Mucosa of rectum (tissue), 2 donors: ENCODE measurements around the gene WDCP.

Experiments
- H3K27ac ChIP-seq, 2 donors: one replicate each; pipeline ENCODE4 v1.7.0; 2013; ENCODE audit warnings: inconsistent platforms in 2 of 2, low read depth in 2 of 2, low read length in 2 of 2
- H3K27me3 ChIP-seq, 2 donors: one replicate each; pipeline ENCODE4 v1.7.0; 2013; ENCODE audit warnings: low read length in 2 of 2; ENCODE audit not compliant: control insufficient read depth in 2 of 2, insufficient read depth in 2 of 2
- H3K36me3 ChIP-seq, 2 donors: one replicate each; pipeline ENCODE4 v1.7.0; 2013; ENCODE audit warnings: low read length in 2 of 2; ENCODE audit not compliant: control insufficient read depth in 2 of 2, insufficient read depth in 2 of 2
- H3K4me1 ChIP-seq, 2 donors: one replicate each; pipeline ENCODE4 v1.7.0; 2013; ENCODE audit warnings: low read length in 2 of 2, mild to moderate bottlenecking in 1 of 2; ENCODE audit not compliant: control insufficient read depth in 2 of 2, insufficient read depth in 2 of 2
- H3K4me3 ChIP-seq, 2 donors: one replicate each; pipeline ENCODE4 v1.7.0; 2013; ENCODE audit warnings: low read length in 2 of 2
- H3K9ac ChIP-seq, 2 donors: one replicate each; pipeline ENCODE4 v1.7.0; 2013; ENCODE audit warnings: low read length in 2 of 2, low read depth in 1 of 2, mild to moderate bottlenecking in 1 of 2
- H3K9me3 ChIP-seq, 2 donors: one replicate each; pipeline ENCODE4 v1.7.0; 2013; ENCODE audit warnings: low read length in 2 of 2; ENCODE audit not compliant: control insufficient read depth in 2 of 2
- donor health status: healthy.
- donor health status: Normal muscosa, but diverticular disease.

Gene WDCP

DNA sequence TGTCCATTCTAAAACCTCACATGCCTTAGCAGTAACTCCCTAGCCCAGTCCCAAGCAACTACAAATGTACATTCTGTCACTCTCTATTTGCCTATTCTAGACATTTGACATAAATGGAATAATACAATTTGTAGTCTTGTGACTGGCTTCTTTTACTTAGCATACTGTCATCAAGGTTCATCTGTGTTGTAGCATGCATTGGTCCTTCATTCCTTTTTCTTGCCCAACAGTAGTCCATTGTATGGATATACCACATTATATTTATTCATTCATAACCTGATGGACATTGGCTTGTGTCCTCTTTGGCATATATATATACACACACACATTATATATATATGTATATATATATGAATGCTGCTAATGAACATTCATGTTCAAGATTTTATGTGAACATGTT is 39.5 kb downstream of the WDCP start:
- Histone ChIP-seq H3K4me1 (peaks cover 4 to 6% of the 10 kb centered on the region in 2 donors), H3K27me3 (peaks cover 21 to 30% of the 10 kb centered on the region in 2 donors), H3K27ac (no peak overlapping the region)

DNA sequence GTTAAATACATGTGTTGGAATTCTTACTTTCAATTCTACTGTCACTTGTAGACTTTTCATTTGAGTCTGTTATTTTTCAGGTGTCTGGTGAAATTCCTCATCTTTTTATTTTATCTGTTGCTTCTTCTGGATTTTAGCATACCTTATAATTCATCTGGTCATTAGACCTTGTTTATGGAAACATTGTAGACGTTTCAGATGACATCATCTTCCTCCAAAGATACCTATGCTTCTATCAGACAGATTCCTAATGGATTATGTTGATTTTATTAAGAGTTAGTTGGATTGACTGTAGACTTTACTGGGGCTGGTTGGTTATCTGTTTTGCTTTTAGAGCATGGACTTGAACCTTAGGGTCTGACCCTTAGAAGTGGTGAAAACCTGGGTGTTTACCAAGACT is 52.6 kb downstream of the WDCP start:
- Histone ChIP-seq H3K27ac (no peak overlapping the region), H3K27me3 (no peaks in the 10 kb centered on the region), H3K9me3 (no peaks in the 10 kb centered on the region), H3K4me3 (no peak overlapping the region), H3K4me1 (no peaks in the 10 kb centered on the region), H3K36me3 (peaks cover 2 to 3% of the 10 kb centered on the region in 2 donors), H3K9ac (no peak overlapping the region)

More for the DNA sequence above, 39.5 kb downstream of the WDCP start:
- Histone ChIP-seq H3K36me3 (no peaks in the 10 kb centered on the region), H3K9ac (no peak overlapping the region), H3K9me3 (no peaks in the 10 kb centered on the region), H3K4me3 (no peak overlapping the region)

DNA sequence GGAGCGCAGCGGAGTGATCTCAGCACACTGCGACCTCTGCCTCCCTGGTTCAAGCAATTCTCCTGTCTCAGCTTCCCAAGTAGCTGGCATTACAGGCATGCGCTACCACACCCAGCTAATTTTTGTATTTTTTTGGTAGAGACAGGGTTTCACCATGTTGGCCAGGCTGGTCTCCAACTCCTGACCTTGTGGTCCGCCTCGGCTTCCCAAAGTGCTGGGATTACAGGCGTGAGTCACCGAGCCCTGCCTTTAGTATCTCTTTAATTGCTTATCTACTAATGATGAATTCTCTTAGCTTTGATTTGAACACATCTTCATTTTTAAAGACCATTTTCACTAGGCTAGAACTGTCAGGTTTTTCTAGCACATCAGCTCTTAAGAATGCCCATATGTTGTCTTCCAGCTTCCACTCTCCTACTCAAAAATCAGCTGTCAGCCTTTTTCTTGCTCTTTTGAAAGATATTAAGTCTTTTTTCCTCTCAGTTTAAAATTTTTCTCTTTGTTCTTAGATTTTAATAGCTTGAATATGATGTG is 53.4 kb downstream of the WDCP start:
- Histone ChIP-seq H3K4me3 (no peak overlapping the region), H3K9ac (no peak overlapping the region), H3K27me3 (no peaks in the 10 kb centered on the region), H3K4me1 (no peaks in the 10 kb centered on the region), H3K27ac (no peak overlapping the region), H3K36me3 (peaks cover 2 to 3% of the 10 kb centered on the region in 2 donors), H3K9me3 (no peaks in the 10 kb centered on the region)

DNA sequence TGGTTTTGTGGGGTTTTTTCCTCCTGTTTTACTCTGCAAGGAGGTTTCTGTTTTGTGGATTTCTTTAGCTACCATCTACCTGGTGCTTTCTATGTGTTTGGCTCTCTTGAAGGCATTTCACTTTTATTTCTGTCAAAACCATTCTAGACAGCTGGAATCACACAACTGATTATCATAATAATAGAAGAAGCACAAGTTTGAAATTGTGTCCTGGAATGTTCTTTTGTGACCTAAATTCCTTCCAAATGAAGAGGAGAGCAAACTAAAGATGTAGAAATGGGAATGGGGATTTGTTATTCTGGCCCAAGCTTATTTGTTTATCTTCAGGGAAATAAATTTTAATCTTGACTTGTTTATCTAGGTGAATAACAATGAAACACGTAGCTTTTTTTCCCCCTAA is 54.3 kb downstream of the WDCP start:
- Histone ChIP-seq H3K4me3 (no peak overlapping the region), H3K4me1 (no peaks in the 10 kb centered on the region), H3K9ac (no peak overlapping the region), H3K36me3 (peaks cover 0 to 3% of the 10 kb centered on the region in 2 donors), H3K27me3 (no peaks in the 10 kb centered on the region), H3K27ac (no peak overlapping the region), H3K9me3 (no peaks in the 10 kb centered on the region)

DNA sequence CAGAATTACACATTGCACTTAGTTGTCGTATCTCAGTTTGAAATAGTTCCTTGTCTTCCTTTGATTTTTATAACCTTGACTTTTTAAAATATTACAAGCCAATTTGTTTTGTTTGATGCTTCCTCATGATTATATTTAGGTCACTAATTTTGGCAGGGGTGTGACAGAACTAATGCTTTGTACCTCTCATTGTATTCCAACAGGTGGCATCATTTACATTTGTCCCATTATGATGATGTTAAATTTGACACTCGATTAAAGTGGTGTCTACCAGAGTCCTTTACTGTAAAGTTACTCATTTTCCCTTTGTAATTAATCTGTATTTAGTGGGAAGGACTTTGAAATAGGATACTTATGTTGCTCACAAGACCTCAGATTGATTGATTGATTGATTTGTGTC is 58.8 kb downstream of the WDCP start:
- Histone ChIP-seq H3K4me1 (no peaks in the 10 kb centered on the region), H3K36me3 (peaks cover 0 to 7% of the 10 kb centered on the region in 2 donors), H3K27me3 (no peaks in the 10 kb centered on the region)

More for the DNA sequence above, 58.8 kb downstream of the WDCP start:
- H3K9me3 ChIP-seq: no peaks in the 10 kb centered on the region
- no peak overlapping the region for H3K9ac ChIP-seq
- no peak overlapping the region for H3K4me3 ChIP-seq
- no peak overlapping the region for H3K27ac ChIP-seq
